Liver (tissue), 9 donors: Measurements from ENCODE around the gene MBD4. TPM values are rescaled to one million over a fixed set of nuclear protein-coding genes. Genes with fewer than 3 reads are reported as not detected.

ENCODE experiments used
- DNase-seq: peaks from one replicate; pipeline ENCODE4 v3.0.0-alpha.2; 2017; ENCODE audit warnings: low spot score
- H3K27ac ChIP-seq, 2 donors: one replicate each; pipeline ENCODE4 v1.7.0; 2013; ENCODE audit warnings: inconsistent platforms in 2 of 2, low read length in 2 of 2, control low read depth in 1 of 2, low read depth in 1 of 2, mild to moderate bottlenecking in 1 of 2
- H3K27me3 ChIP-seq, 4 donors: one replicate each; pipeline versions ENCODE4 v1.6.1 to v1.7.0; 2013; ENCODE audit warnings: low read length in 3 of 4, inconsistent platforms in 1 of 4, mild to moderate bottlenecking in 1 of 4, moderate library complexity in 1 of 4; ENCODE audit not compliant: control insufficient read depth in 4 of 4, insufficient read depth in 4 of 4
- H3K36me3 ChIP-seq, 4 donors: one replicate each; pipeline versions ENCODE4 v1.6.1 to v1.7.0; 2013; ENCODE audit warnings: low read length in 3 of 4, mild to moderate bottlenecking in 3 of 4, low read depth in 1 of 4, moderate library complexity in 1 of 4; ENCODE audit not compliant: control insufficient read depth in 4 of 4, insufficient read depth in 3 of 4
- H3K4me1 ChIP-seq, 4 donors: one replicate each; pipeline versions ENCODE4 v1.6.1 to v1.7.0; 2013; ENCODE audit warnings: low read length in 3 of 4, mild to moderate bottlenecking in 3 of 4, moderate library complexity in 1 of 4; ENCODE audit not compliant: control insufficient read depth in 4 of 4, insufficient read depth in 4 of 4
- H3K4me3 ChIP-seq, 3 donors: one replicate each; pipeline versions ENCODE4 v1.6.1 to v1.7.0; 2013; ENCODE audit warnings: low read length in 3 of 3, control low read depth in 1 of 3, low read depth in 1 of 3, mild to moderate bottlenecking in 1 of 3
- H3K9ac ChIP-seq, 2 donors: one replicate each; pipeline ENCODE4 v1.7.0; 2013; ENCODE audit warnings: low read length in 2 of 2, mild to moderate bottlenecking in 2 of 2, moderate library complexity in 2 of 2, control low read depth in 1 of 2, low read depth in 1 of 2
- H3K9me3 ChIP-seq, 4 donors: one replicate each; pipeline versions ENCODE4 v1.6.1 to v1.7.0; 2013; ENCODE audit warnings: low read length in 3 of 4; ENCODE audit not compliant: control insufficient read depth in 4 of 4
- HNF4A ChIP-seq, 2 donors: conservative IDR thresholded peaks; 2 replicates each; pipeline ENCODE4 v1.6.1; 2016; ENCODE audit warnings: antibody characterized with exemption in 2 of 2, mild to moderate bottlenecking in 2 of 2
- HNF4G ChIP-seq: IDR thresholded peaks from 2 replicates; pipeline ENCODE4 v1.6.1; 2016; ENCODE audit warnings: antibody characterized with exemption
- MAX ChIP-seq: IDR thresholded peaks from 2 replicates; pipeline ENCODE4 v1.6.1; 2016; ENCODE audit warnings: antibody characterized with exemption
- NR2F2 ChIP-seq: IDR thresholded peaks from 2 replicates; pipeline ENCODE4 v1.6.1; 2016; ENCODE audit warnings: antibody characterized with exemption
- RAD21 ChIP-seq, 2 donors: IDR thresholded peaks; 2 replicates each; pipeline ENCODE4 v1.6.1; 2016; ENCODE audit warnings: antibody characterized with exemption in 2 of 2, mild to moderate bottlenecking in 2 of 2
- REST ChIP-seq: IDR thresholded peaks from 2 replicates; pipeline ENCODE4 v1.6.1; 2016; ENCODE audit warnings: antibody characterized with exemption, mild to moderate bottlenecking
- RXRA ChIP-seq, 2 donors: IDR thresholded peaks; 2 replicates each; pipeline ENCODE4 v1.6.1; 2017 to 2018; ENCODE audit warnings: antibody characterized with exemption in 2 of 2, mild to moderate bottlenecking in 1 of 2
- SP1 ChIP-seq: IDR thresholded peaks from 2 replicates; pipeline ENCODE4 v1.6.1; 2018; ENCODE audit warnings: antibody characterized with exemption, mild to moderate bottlenecking
- WGBS: extraction: QIAGEN DNeasy Blood & Tissue Kit; methylation state at CpG from one replicate; pipeline ENCODE4 v1.1.7; 2013; 5-methylcytosine and 5-hydroxymethylcytosine counted together
- polyA plus RNA-seq, 2 donors: library from polyadenylated mRNA; stranded (reverse) in 1 of 2; unstranded in 1 of 2; fragments of 200-250 nt in 1 of 2; fragments of >200 nt in 1 of 2; fragmentation: Nextera tagmentation in 1 of 2; extraction: Ambion mirVana in 1 of 2; gene quantifications; one replicate each; pipeline versions ENCODE4 v1.2.1 to v1.2.3, GENCODE V29; 2013 to 2015
- total RNA-seq, 2 donors: library from RNA; depleted of rRNA; stranded (reverse); fragments of >200 nt; gene quantifications; one replicate each; pipeline ENCODE4 v1.2.3, GENCODE V29; 2014
- TF ChIP-seq, protein P1 (sequence below): IDR thresholded peaks from 2 replicates; pipeline ENCODE4 v1.6.1; 2016; ENCODE audit warnings: antibody characterized with exemption
- donor health status: healthy.
- donor health status: healthy.
- donor health status: healthy.
- donor health status: healthy.
- donor health status: healthy.

The MBD4 gene
- total and polyA plus RNA-seq, 4 donors = 16.9 to 24.8 (median 17.2) TPM

DNA sequence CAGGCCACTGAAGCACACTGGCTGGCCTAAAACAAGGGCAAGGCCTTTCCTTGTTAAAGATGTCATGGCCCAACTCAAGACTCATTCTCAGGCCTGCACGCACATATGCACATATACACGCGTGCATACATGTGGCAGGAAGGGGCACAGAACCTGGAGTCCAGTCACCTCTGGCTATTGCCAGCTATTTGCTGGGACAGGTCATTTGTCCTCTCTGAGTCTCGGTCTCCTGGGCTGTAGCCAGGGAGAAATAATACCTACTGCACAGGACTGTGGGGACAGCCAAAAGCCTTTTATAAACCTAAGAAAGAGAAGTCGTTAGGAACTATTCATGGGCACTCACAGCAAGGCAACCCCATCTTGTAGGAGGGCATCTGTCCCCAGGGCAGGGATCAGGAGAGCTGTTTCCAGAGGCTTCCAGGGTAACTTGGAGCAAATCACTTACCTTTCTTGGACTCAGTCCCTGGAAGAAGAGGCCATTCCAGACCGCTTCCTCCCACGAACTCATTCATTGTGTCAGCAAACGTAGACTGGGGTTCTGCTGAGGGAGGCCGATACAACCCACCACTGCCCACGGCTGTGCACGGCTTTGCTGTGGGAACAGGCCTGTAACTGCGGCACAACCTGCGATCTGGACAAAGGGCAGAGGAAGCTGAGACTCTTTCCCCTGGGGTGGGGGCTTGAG lies 47.6 kb upstream of the MBD4 start:
- no peaks in the 10 kb centered on the region for H3K27me3 ChIP-seq
- DNase-seq = no peak
- H3K4me3 ChIP-seq = no peak overlapping the region
- 62% methylated on average over 13 of the region's 13 CpGs for whole genome bisulfite sequencing
- peaks cover 0 to 15% (median 8%) of the 10 kb centered on the region in 4 donors for H3K4me1 ChIP-seq
- H3K9me3 ChIP-seq = no peaks in the 10 kb centered on the region
- H3K9ac ChIP-seq = no peak overlapping the region
- TF ChIP-seq, protein P1, sequence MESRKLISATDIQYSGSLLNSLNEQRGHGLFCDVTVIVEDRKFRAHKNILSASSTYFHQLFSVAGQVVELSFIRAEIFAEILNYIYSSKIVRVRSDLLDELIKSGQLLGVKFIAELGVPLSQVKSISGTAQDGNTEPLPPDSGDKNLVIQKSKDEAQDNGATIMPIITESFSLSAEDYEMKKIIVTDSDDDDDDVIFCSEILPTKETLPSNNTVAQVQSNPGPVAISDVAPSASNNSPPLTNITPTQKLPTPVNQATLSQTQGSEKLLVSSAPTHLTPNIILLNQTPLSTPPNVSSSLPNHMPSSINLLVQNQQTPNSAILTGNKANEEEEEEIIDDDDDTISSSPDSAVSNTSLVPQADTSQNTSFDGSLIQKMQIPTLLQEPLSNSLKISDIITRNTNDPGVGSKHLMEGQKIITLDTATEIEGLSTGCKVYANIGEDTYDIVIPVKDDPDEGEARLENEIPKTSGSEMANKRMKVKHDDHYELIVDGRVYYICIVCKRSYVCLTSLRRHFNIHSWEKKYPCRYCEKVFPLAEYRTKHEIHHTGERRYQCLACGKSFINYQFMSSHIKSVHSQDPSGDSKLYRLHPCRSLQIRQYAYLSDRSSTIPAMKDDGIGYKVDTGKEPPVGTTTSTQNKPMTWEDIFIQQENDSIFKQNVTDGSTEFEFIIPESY = no peak
- TF ChIP-seq HNF4G (no peak), RXRA (IDR thresholded peaks at IDR 0.05) (peak in 1 of 2 donors; percentile 68), SP1 (no peak), REST (no peak)
- peaks cover 0 to 9% (median 0%) of the 10 kb centered on the region in 4 donors for H3K36me3 ChIP-seq
- H3K27ac ChIP-seq = no peak overlapping the region

DNA sequence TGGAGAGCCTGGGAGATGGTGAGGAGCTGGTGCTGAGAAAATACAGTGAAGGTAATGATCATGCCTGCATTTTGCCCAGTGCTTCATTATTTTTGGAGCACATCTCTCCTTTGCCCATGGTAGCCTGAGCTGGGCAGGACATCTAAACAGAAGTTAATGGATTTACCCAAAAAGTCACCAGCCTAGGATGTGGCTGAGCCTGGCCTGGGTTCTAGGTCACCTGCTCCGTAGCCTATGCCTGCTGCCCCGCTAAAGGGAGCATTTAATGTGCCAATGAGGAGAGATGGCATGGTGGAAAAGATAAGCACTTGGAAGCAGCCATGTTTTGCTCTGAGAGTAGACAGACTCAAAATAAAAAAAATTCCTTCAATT lies 46.9 kb upstream of the MBD4 start:
- Histone ChIP-seq H3K4me3 (no peak overlapping the region), H3K27ac (peak overlapping the region in 1 of 2 donors; percentile 16), H3K4me1 (peaks cover 0 to 15% (median 10%) of the 10 kb centered on the region in 4 donors), H3K9me3 (no peaks in the 10 kb centered on the region), H3K36me3 (peaks cover under 1 to 9% (median 4%) of the 10 kb centered on the region in 4 donors), H3K27me3 (no peaks in the 10 kb centered on the region), H3K9ac (no peak overlapping the region)
- WGBS = 97% methylated on average over 2 of the region's 2 CpGs
- DNase-seq = no peak
- TF ChIP-seq MAX (no peak), RAD21 (IDR thresholded peaks at IDR 0.05) (no peak), HNF4A (conservative IDR thresholded peaks at IDR 0.05) (no peak), HNF4G (no peak), NR2F2 (no peak), REST (no peak)
